LNCaP clone FGC (cell line): ENCODE results near the gene ITGAV.

Experiments
- DNase-seq: peaks from one replicate; pipeline ENCODE4 v3.0.0-alpha.2; 2011; ENCODE audit warnings: low read depth
- H3K4me3 ChIP-seq: 2 replicates; pipeline ENCODE4 v1.5.1; 2011; ENCODE audit warnings: mild to moderate bottlenecking, low read depth, low read length, control low read depth
- CTCF ChIP-seq: IDR thresholded peaks from 2 replicates; pipeline ENCODE4 v1.5.1; 2012; ENCODE audit warnings: mild to moderate bottlenecking; ENCODE audit not compliant: control insufficient read depth, insufficient read depth; ENCODE audit errors: extremely low read depth

ITGAV gene

GRCh38 chr2:186636800-186637496 lies 47.1 kb downstream of the ITGAV start:
- H3K4me3 ChIP-seq: no peak overlapping the region
- DNase-seq: no peak
- no peak for TF ChIP-seq CTCF

GRCh38 chr2:186637497-186637800 lies 47.6 kb downstream of the ITGAV start:
- no peak overlapping the region for H3K4me3 ChIP-seq
- DNase-seq: no peak
- TF ChIP-seq CTCF: no peak

DNA sequence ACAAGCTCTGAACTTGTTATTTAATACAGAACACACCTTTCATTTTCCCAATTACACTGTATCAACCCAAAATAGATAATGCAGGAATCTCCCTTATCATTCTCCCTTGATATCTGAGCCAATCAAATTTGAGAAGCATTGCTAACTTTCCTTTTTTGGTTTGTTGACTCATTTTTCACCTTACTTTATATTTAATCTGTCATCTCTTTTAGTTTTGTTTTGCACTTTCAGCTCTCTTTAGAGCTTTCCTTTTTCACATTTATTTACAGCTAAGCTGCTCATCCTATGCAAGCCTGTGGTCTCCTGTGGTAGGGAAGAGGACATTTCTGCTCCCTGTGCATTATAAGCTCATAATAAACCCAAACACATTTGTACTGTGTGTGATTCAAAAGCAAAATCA lies 50.1 kb downstream of the ITGAV start:
- TF ChIP-seq CTCF: no peak
- no peak for DNase-seq
- no peak overlapping the region for H3K4me3 ChIP-seq

DNA sequence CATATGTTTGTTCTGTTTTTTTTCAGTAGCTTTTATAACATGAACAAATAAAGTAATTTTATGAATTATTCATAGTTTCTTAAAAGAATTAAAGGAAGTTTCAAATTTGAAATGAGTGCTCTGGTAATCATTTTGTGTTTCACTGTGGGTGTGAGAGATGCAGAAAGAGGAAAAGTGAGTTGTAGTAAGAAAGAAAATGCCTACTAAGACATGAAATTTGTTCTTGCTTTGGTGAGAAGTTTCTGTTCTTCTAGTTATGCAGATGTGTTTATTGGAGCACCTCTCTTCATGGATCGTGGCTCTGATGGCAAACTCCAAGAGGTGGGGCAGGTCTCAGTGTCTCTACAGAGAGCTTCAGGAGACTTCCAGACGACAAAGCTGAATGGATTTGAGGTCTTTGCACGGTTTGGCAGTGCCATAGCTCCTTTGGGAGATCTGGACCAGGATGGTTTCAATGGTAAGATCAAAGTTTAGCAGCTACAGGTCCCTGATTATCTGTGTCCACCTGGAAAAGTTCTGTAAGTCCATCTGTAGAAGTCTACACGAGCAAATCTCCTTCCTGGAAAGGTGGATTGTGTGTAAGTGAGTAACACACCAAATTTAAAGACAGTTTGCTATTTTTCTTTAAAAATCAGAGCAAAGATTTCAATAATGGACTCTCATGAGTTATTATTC lies 51.4 kb downstream of the ITGAV start:
- H3K4me3 ChIP-seq: no peak overlapping the region
- DNase-seq: no peak
- TF ChIP-seq CTCF: no peak

GRCh38 chr2:186641807-186642321 lies 52.0 kb downstream of the ITGAV start:
- peak; percentile 55 for DNase-seq
- TF ChIP-seq CTCF: peak; percentile 81
- no peak overlapping the region for H3K4me3 ChIP-seq

DNA sequence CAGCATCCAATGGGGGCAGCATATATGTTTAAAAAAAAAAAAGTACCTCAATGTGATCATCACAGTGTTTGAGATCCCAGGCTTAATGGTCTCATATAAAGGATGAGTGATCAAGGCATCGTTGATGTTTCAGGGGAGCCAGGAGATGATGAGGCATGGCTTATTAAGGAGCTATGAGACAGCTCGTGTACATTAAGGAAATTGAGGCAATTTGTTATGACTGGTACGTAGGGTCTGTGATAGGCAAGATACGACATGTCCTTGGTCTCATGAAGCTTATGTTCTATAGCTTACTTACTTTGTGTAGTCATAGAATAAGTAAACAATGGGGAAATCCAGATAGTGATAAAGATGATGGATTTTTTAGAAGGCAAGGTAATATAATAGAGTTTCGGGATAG lies 54.9 kb downstream of the ITGAV start:
- no peak overlapping the region for H3K4me3 ChIP-seq
- no peak for DNase-seq
- no peak for TF ChIP-seq CTCF
